ENCODE results near the gene SEC61A2. TPM values are rescaled to one million over a fixed set of nuclear protein-coding genes. Genes with fewer than 3 reads are reported as not detected.

The SEC61A2 gene
- 10 to 100 TPM in 3 of 4 donors, 1 to 10 TPM in 1; 7.8 to 17.8 (median 13.3) TPM for total RNA-seq

- Histone ChIP-seq H3K9me3 (no peaks in the 10 kb centered on the region), H3K4me1 (peaks cover 10 to 15% of the 10 kb centered on the region in 2 donors), H3K27me3 (no peaks in the 10 kb centered on the region), H3K27ac (peak within 1 kb of the TSS; percentile 95 to 96 (median 95)), H3K36me3 (no peaks in the 10 kb centered on the region), H3K4me3 (replicated peaks in 1 of 3) (peak within 1 kb of the TSS; percentile 69 to 97 (median 94))
- WGBS, 2 donors = 0% methylated on average over 31 to 51 of the region's 108 CpGs
- intact Hi-C loops (cut with DNase I) = loop anchor here (5.0 kb wide), 2 partner anchors 62 to 82 kb away; partner anchors contain the start of gene DHTKD1
- TF ChIP-seq CTCF (IDR thresholded peaks at IDR 0.05) = no peak
- TF ChIP-seq POLR2A (IDR thresholded peaks at IDR 0.05) = peak; percentile 79 to 91
- DNase-seq = peak; percentile 95 to 96
These were observed at the start of gene SEC61A2 for GRCh38 chr10:12129222-12130111. SEC61A2 (plus strand) TSS chr10:12129677; CDS start chr10:12129788, 111 bp downstream.

GRCh38 chr10:12081470-12081869, 48.0 kb upstream of the SEC61A2 start:
- Histone ChIP-seq H3K9me3 (no peaks in the 10 kb centered on the region), H3K27ac (no peak overlapping the region), H3K27me3 (no peaks in the 10 kb centered on the region), H3K4me3 (replicated peaks in 1 of 3) (no peak overlapping the region), H3K36me3 (peaks cover 7 to 13% of the 10 kb centered on the region in 2 donors), H3K4me1 (no peaks in the 10 kb centered on the region)
- intact Hi-C loops (cut with DNase I) = no loop called here
- no peak for DNase-seq
- TF ChIP-seq CTCF (IDR thresholded peaks at IDR 0.05) = no peak
- no peak for TF ChIP-seq POLR2A (IDR thresholded peaks at IDR 0.05)
- 83 to 87% methylated on average over 7 to 8 of the region's 8 CpGs for WGBS, 2 donors

GRCh38 chr10:12081879-12082557, 47.5 kb upstream of the SEC61A2 start:
- intact Hi-C loops (cut with DNase I) = no loop called here
- 90 to 95% methylated on average over 6 of the region's 6 CpGs for WGBS, 2 donors
- no peak overlapping the region for H3K4me3 ChIP-seq (replicated peaks in 1 of 3)
- TF ChIP-seq CTCF (IDR thresholded peaks at IDR 0.05) (no peak), POLR2A (IDR thresholded peaks at IDR 0.05) (no peak)
- H3K27me3 ChIP-seq = no peaks in the 10 kb centered on the region
- H3K36me3 ChIP-seq = peaks cover 7 to 18% of the 10 kb centered on the region in 2 donors
- H3K27ac ChIP-seq = no peak overlapping the region
- DNase-seq = no peak
- H3K9me3 ChIP-seq = no peaks in the 10 kb centered on the region
- no peaks in the 10 kb centered on the region for H3K4me1 ChIP-seq

- Histone ChIP-seq H3K4me3 (replicated peaks in 1 of 3) (no peak overlapping the region), H3K36me3 (peaks cover 18 to 30% of the 10 kb centered on the region in 2 donors), H3K27ac (no peak overlapping the region), H3K9me3 (no peaks in the 10 kb centered on the region), H3K4me1 (no peaks in the 10 kb centered on the region), H3K27me3 (no peaks in the 10 kb centered on the region)
- intact Hi-C loops (cut with DNase I) = no loop called here
- no peak for DNase-seq
- 93 to 97% methylated on average over 14 of the region's 14 CpGs for WGBS, 2 donors
- TF ChIP-seq POLR2A (IDR thresholded peaks at IDR 0.05) = no peak
- TF ChIP-seq CTCF (IDR thresholded peaks at IDR 0.05) = no peak
These were observed 40.6 kb upstream of the SEC61A2 start for GRCh38 chr10:12088919-12089318.
